ENCODE results near the gene LY9. TPM values are rescaled to one million over a fixed set of nuclear protein-coding genes. Genes with fewer than 3 reads are reported as not detected.

The LY9 gene
- total RNA-seq: not detected in 2 replicates

DNA sequence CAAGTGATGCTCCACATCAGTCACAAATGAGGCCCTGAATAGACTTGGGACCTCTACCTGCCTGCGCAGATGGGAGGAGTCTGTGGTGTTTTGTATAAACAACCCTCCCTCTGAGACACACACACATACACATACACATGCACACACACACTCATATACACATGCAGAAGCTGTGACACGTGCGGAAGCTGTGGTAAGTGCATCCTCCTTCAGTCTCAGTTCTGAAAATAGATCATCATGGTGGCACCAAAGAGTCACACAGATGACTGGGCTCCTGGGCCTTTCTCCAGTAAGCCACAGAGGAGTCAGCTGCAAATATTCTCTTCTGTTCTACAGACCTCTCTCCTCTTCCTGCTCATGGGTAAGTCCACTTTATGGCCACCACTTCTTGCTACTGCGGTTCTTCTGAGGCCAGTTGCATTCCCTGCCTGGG is at the start of gene LY9:
Gene LY9, plus strand, starts transcription at position 224 of the 433 bp plus-strand sequence. Its CDS starts 14 bp downstream, at position 238.
- H3K4me3 ChIP-seq (ENCODE audit: low read depth, low read length): no peak within 1 kb of the TSS
- no peak for TF ChIP-seq CTCF (conservative IDR thresholded peaks at IDR 0.05; ENCODE audit: low read depth, low read length)
- no peak for DNase-seq (ENCODE audit: low read depth)

DNA sequence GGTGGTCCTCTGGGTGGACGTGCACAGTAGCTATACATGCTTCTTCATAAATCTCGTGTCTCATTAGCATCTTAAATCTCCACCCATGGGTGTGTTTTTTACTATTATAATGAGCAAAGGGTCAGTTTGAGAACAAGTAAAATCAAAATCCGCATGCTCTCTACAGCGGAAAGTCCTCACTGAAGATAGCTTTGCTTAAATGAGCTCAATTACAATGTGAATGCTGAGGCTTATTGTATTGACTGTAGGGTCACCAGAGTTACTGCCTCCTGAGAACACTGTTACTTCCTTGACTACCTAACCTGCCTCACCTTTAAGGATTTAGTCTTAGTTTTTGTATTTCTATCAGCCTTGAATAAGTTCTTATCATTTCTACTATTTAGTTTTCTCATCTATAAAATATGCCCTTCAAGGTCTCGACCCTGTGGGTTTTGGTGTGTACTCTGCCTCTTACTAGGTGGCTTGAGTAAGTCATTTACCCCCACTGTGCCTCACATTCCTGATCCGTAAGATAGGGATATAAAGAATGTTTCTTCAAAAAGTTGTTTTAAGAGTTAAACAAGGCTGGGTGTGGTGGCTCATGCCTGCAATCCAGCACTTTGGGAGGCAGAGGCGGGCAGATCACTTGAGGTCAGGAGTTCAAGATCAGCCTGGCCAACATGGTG is 49.0 kb upstream of the LY9 start:
- DNase-seq (ENCODE audit: low read depth): no peak

GRCh38 chr1:160747717-160748116 is 48.3 kb upstream of the LY9 start:
- TF ChIP-seq CTCF (conservative IDR thresholded peaks at IDR 0.05; ENCODE audit: low read depth, low read length): no peak
- H3K4me3 ChIP-seq (ENCODE audit: low read depth, low read length): no peak overlapping the region
- DNase-seq (ENCODE audit: low read depth): no peak

More for the DNA sequence above, 49.0 kb upstream of the LY9 start:
- H3K4me3 ChIP-seq (ENCODE audit: low read depth, low read length): no peak overlapping the region
- no peak for TF ChIP-seq CTCF (conservative IDR thresholded peaks at IDR 0.05; ENCODE audit: low read depth, low read length)

DNA sequence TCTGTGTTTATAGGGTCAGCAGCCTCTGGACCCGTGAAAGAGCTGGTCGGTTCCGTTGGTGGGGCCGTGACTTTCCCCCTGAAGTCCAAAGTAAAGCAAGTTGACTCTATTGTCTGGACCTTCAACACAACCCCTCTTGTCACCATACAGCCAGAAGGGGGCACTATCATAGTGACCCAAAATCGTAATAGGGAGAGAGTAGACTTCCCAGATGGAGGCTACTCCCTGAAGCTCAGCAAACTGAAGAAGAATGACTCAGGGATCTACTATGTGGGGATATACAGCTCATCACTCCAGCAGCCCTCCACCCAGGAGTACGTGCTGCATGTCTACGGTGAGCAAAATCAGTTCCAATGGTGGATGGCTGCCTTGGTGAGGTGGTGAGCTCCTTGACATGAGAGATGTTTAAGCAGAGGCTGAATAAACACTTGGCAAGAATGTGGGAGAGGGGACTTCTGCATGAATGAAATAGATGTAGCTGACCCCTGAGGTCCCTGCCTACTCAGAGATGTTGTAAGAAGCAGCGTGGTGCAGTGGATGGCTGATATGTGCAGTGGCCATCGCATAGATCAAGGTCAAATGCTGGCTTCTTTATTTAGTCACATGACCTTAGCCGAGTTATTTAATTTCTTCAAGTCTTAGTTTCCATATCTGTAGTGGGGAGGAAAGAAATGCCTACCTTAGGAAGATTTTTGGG is 47.6 kb upstream of the LY9 start:
- TF ChIP-seq CTCF (conservative IDR thresholded peaks at IDR 0.05; ENCODE audit: low read depth, low read length): peak; percentile 28
- DNase-seq (ENCODE audit: low read depth): no peak
- no peak overlapping the region for H3K4me3 ChIP-seq (ENCODE audit: low read depth, low read length)

- no peak for DNase-seq (ENCODE audit: low read depth)
- no peak for TF ChIP-seq CTCF (conservative IDR thresholded peaks at IDR 0.05; ENCODE audit: low read depth, low read length)
- H3K4me3 ChIP-seq (ENCODE audit: low read depth, low read length): no peak overlapping the region
These were observed 47.1 kb upstream of the LY9 start for GRCh38 chr1:160748878-160749269.

GRCh38 chr1:160750608-160751007 is 45.4 kb upstream of the LY9 start:
- H3K4me3 ChIP-seq (ENCODE audit: low read depth, low read length): no peak overlapping the region
- DNase-seq (ENCODE audit: low read depth): no peak
- no peak for TF ChIP-seq CTCF (conservative IDR thresholded peaks at IDR 0.05; ENCODE audit: low read depth, low read length)
